ENCODE results near the gene MTG1.

MTG1 gene

GRCh38 chr10:133444342-133445267, 50.6 kb downstream of the MTG1 start:
- in situ Hi-C loops (cut with MboI; ENCODE audit: low sequenced_read_pairs): no loop called here

DNA sequence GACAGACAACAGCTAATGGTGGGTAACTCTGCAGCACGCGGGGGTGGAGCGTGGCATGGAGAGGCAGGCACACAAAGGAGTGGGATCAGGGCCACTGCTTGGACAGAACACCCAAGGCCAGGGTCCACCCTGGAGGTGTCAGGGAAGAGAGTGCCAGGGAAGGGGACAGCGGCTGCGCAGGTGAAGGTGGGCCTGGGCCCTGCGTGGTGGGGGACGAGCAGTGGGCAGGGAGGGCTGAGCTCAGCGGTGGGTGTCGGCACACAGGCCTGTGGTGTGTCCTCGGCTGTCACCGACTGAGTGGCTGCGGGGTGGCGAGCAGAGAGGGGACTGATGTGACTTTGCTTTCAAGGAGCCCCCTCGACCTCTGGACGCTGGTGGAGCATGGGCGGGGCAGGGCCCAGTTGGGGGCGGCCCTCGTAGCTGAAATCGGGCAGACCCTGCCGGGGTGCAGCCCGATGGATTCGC, 51.3 kb downstream of the MTG1 start:
- in situ Hi-C loops (cut with MboI; ENCODE audit: low sequenced_read_pairs): no loop called here

GRCh38 chr10:133445751-133446708, 52.1 kb downstream of the MTG1 start:
- in situ Hi-C loops (cut with MboI; ENCODE audit: low sequenced_read_pairs): no loop called here

- in situ Hi-C loops (cut with MboI; ENCODE audit: low sequenced_read_pairs): no loop called here
These were observed 53.0 kb downstream of the MTG1 start for GRCh38 chr10:133446979-133447378.

DNA sequence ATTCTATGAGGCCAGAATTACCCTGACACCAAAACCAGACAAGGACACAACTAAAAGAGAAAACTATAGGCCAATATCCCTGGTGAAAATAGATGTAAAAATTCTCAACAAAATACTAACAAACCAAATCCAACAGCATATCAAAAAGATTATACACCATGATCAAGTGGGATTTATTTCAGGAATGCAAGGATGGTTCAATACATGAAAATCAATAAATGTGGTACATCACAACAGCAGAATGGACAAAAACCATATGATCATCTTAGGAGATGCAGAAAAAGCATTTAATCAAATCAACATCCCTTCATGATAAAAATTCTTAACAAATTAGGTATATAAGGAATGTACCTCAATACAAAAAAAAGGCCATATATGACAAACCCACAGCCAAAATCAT, 54.2 kb downstream of the MTG1 start:
- in situ Hi-C loops (cut with MboI; ENCODE audit: low sequenced_read_pairs): no loop called here

- in situ Hi-C loops (cut with MboI; ENCODE audit: low sequenced_read_pairs): no loop called here
These were observed 57.4 kb downstream of the MTG1 start for GRCh38 chr10:133451346-133451745.

DNA sequence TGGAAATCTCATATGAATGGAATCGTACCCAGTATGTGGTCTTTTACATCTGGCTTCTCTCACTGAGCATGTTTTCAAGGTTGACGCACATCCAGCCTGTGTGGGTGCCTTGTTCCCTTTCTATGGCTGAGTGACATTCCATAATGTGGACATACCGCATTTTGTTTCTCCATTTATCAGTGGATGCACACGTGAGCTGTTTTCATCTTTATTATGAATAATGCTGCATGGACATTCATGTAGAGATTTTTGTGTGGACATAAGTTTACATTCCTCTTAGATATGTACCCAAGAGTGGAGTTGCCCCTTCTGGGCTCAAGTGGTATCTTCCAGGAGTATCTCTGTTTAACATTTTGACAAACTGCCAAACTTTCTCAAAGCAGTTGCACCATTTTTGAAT, 58.5 kb downstream of the MTG1 start:
- in situ Hi-C loops (cut with MboI; ENCODE audit: low sequenced_read_pairs): no loop called here

GRCh38 chr10:133453516-133454203, 59.7 kb downstream of the MTG1 start, which contains the start of gene SCART1:
Gene SCART1, plus strand, starts transcription at chr10:133453945. Its CDS starts 53 bp downstream, at chr10:133453998.
- in situ Hi-C loops (cut with MboI; ENCODE audit: low sequenced_read_pairs): no loop called here

GRCh38 chr10:133454204-133454893, 60.4 kb downstream of the MTG1 start:
- in situ Hi-C loops (cut with MboI; ENCODE audit: low sequenced_read_pairs): no loop called here

- in situ Hi-C loops (cut with MboI; ENCODE audit: low sequenced_read_pairs): no loop called here
These were observed 61.2 kb downstream of the MTG1 start for GRCh38 chr10:133455196-133455595.

- in situ Hi-C loops (cut with MboI; ENCODE audit: low sequenced_read_pairs): no loop called here
These were observed 61.7 kb downstream of the MTG1 start for GRCh38 chr10:133455611-133456031.

DNA sequence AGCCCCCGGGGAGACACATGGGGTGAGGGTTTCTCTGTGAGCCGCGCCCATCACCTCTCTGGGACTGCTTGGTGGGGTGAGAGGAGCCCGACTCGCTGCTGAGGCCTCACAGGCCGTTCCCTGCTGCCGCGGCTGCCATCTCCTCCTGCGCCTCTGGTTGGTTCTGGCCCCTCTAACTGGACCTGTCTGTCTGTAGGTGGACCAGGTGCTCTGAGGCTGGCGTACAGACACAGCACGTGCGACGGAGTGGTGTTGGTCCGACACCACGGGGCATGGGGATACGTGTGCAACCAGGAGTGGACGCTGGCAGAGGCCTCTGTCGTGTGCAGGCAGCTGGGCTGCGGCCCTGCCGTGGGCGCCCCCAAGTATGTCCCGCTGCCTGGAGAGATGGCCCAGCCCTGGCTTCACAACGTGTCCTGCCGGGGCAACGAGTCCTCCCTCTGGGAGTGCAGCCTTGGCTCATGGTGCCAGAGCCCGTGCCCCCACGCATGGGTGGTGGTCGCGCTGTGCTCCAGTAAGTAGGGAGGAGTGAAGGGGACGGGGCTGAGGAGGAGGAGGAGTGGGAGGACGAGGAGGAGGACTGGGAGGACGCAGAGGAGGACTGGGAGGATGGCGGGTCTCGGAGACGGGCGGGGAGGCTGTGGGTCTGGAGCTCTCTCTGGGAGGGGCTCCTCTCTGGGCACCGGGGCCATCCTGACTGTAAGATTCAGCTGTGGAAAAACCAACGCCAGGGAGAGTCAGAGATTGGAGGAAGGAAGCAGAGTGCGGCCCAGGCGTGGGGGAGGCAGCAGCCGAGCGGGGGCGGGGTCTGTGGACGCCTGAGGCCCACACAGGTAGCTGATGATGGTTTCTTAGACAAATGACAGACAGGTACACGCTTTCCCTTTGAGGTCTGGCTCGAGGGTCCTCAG, 62.3 kb downstream of the MTG1 start:
- in situ Hi-C loops (cut with MboI; ENCODE audit: low sequenced_read_pairs): no loop called here

GRCh38 chr10:133457100-133457841, 63.3 kb downstream of the MTG1 start:
- in situ Hi-C loops (cut with MboI; ENCODE audit: low sequenced_read_pairs): no loop called here

GRCh38 chr10:133458021-133458709, 64.2 kb downstream of the MTG1 start:
- in situ Hi-C loops (cut with MboI; ENCODE audit: low sequenced_read_pairs): no loop called here

GRCh38 chr10:133458710-133459453, 64.9 kb downstream of the MTG1 start:
- in situ Hi-C loops (cut with MboI; ENCODE audit: low sequenced_read_pairs): no loop called here

DNA sequence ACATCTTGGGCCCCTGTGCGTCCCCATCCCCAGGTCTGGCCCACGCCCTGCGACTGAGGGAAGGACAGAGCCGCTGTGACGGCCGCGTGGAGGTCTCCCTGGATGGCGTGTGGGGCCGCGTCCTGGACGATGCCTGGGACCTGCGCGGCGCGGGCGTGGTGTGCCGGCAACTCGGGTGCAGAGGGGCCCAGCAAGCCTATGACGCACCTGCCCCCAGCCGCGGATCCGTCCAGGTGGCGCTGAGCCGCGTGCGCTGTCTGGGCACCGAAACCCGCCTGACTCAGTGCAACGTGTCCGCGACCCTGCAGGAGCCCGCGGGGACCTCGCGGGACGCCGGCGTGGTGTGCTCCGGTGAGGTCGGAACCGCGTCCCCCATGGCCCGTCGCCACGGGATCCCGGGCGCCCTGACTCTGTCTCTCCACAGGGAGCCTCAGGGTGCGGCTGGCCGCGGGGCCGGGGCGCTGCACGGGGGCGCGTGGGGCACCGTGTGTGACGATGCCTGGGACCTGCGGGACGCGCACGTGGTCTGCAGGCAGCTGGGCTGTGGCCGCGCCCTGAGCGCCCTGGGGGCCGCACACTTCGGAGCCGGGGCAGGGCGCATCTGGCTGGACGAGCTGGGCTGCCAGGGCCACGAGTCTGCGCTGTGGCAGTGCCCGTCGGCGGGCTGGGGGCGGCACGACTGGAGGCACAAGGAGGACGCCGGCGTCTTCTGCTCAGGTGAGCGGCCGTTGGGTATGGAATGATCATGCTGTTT, 65.7 kb downstream of the MTG1 start:
- in situ Hi-C loops (cut with MboI; ENCODE audit: low sequenced_read_pairs): no loop called here
